GM18873 (cell line): ENCODE measurements around the gene KIF1A.

Experiments used
- ATAC-seq: cut with Tn5 transposase; IDR thresholded peaks from one replicate; pipeline ENCODE4 v1.9.1; 2021; ENCODE audit warnings: mild to moderate bottlenecking, moderate library complexity, moderate number of reproducible peaks; ENCODE audit not compliant: unreplicated experiment, low FRiP score

The KIF1A gene

GRCh38 chr2:240672701-240673190, 147.3 kb downstream of the KIF1A start:
- ATAC-seq, result no peak

GRCh38 chr2:240672076-240672700, 147.8 kb downstream of the KIF1A start:
- ATAC-seq, result no peak

- ATAC-seq, result no peak
Observed at GRCh38 chr2:240670950-240671349, 149.1 kb downstream of the KIF1A start.

GRCh38 chr2:240670402-240670801, 149.6 kb downstream of the KIF1A start:
- ATAC-seq, result no peak

GRCh38 chr2:240664622-240665021, 155.4 kb downstream of the KIF1A start:
- ATAC-seq, result no peak
